Right lobe of liver (tissue), 6 donors: Measurements from ENCODE around the gene SLC24A3. TPM values are rescaled to one million over a fixed set of nuclear protein-coding genes. Genes with fewer than 3 reads are reported as not detected.

Experiments
- ATAC-seq, 4 donors: fragments of 200-7000 bp; cut with Tn5 transposase; one replicate each; pipeline ENCODE4 v1.9.1; 2020; ENCODE audit warnings: mild to moderate bottlenecking in 4 of 4, moderate library complexity in 4 of 4
- DNase-seq, 3 donors: peaks; one replicate each; pipeline ENCODE4 v3.0.0-alpha.2; 2020
- H3K27ac ChIP-seq, 3 donors: fragments of 200-600 bp; one replicate each; pipeline ENCODE4 v1.8.0; 2022
- H3K27me3 ChIP-seq, 2 donors: fragments of 200-600 bp; one replicate each; pipeline ENCODE4 v1.8.0; 2022
- H3K36me3 ChIP-seq, 4 donors: fragments of 200-600 bp; sonication (generic) in 1 of 4; one replicate each; pipeline versions ENCODE4 v1.5.1 to v1.8.0; 2017 to 2022; ENCODE audit warnings: control low read depth in 1 of 4
- H3K4me1 ChIP-seq, 4 donors: fragments of 200-600 bp; sonication (generic) in 1 of 4; one replicate each; pipeline versions ENCODE4 v1.5.1 to v1.8.0; 2017 to 2022; ENCODE audit warnings: control low read depth in 1 of 4
- H3K4me3 ChIP-seq, 3 donors: fragments of 200-600 bp; one replicate each; pipeline ENCODE4 v1.8.0; 2022
- H3K9me3 ChIP-seq, 4 donors: fragments of 200-600 bp; sonication (generic) in 1 of 4; one replicate each; pipeline versions ENCODE4 v1.5.1 to v1.8.0; 2017 to 2022; ENCODE audit warnings: control low read depth in 1 of 4
- CTCF ChIP-seq, 4 donors: fragments of 200-600 bp in 3 of 4; fragments of 450-650 bp in 1 of 4; IDR thresholded peaks; one replicate each; pipeline versions ENCODE4 v1.5.1 to v1.8.0; 2016 to 2022; ENCODE audit warnings: antibody characterized with exemption in 4 of 4, mild to moderate bottlenecking in 2 of 4
- POLR2A ChIP-seq: fragments of 450-650 bp; IDR thresholded peaks from one replicate; pipeline ENCODE4 v1.6.1; 2017; ENCODE audit warnings: antibody characterized with exemption, mild to moderate bottlenecking
- WGBS: methylation state at CpG from one replicate; pipeline ENCODE4 v1.1.6; 2018; ENCODE audit warnings: low coverage, low lambda C conversion rate; ENCODE audit not compliant: insufficient coverage; ENCODE audit errors: missing lambda C conversion rate; 5-methylcytosine and 5-hydroxymethylcytosine counted together
- intact Hi-C, 2 donors: fragments of 100-400 bp; cut with DNase I; formaldehyde crosslinking; loops; one replicate each; pipeline versions ENCODE4 v1.11.2 to v1.14.1; 2022
- total RNA-seq, 6 experiments: library from RNA; depleted of rRNA in 2 of 6; stranded (reverse); fragments of >200 nt in 2 of 6; fragmentation: NEBNext Ultra II Directional in 3 of 6; extraction: Animal tissue kit (Norgen Biotek cat#: 25700) in 3 of 6; gene quantifications; one replicate each; pipeline versions ENCODE4 v1.1.0 to v1.2.4, GENCODE V29; 2016 to 2023
- donor health status: DM: no; HTN: yes; CAD: no.
- donor health status: DM: no; HTN: no; CAD: no.
- donor health status: DM: no; HTN: no; CAD: no.
- donor health status: DM: no; HTN: yes; CAD: no.
- donor health status: DM: no; HTN: yes; CAD: no.

SLC24A3 gene
- total RNA-seq, 6 experiments from 2014 or later = 0.06 to 0.49 (median 0.27) TPM

- H3K9me3 ChIP-seq = no peaks in the 10 kb centered on the region
- DNase-seq = no peak
- H3K4me3 ChIP-seq = no peak overlapping the region
- H3K4me1 ChIP-seq = no peaks in the 10 kb centered on the region
- intact Hi-C loops = no loop called here
- H3K27me3 ChIP-seq = no peaks in the 10 kb centered on the region
- no peak overlapping the region for H3K27ac ChIP-seq
- peak in 1 of 4 donors; percentile 67 for ATAC-seq
- no peak for TF ChIP-seq CTCF (IDR thresholded peaks at IDR 0.05)
- TF ChIP-seq POLR2A = no peak
- WGBS = 61% methylated on average over 4 of the region's 4 CpGs
- H3K36me3 ChIP-seq = no peaks in the 10 kb centered on the region
These were observed 524.6 kb downstream of the SLC24A3 start for GRCh38 chr20:19737025-19737424.

- Histone ChIP-seq H3K27ac (no peak overlapping the region), H3K9me3 (no peaks in the 10 kb centered on the region), H3K27me3 (no peaks in the 10 kb centered on the region), H3K4me1 (no peaks in the 10 kb centered on the region), H3K36me3 (no peaks in the 10 kb centered on the region), H3K4me3 (no peak overlapping the region)
- TF ChIP-seq CTCF (IDR thresholded peaks at IDR 0.05) = no peak
- TF ChIP-seq POLR2A = no peak
- WGBS = 86% methylated on average over 2 of the region's 5 CpGs
- DNase-seq = no peak
- intact Hi-C loops = no loop called here
- no peak for ATAC-seq
These were observed 526.5 kb downstream of the SLC24A3 start for GRCh38 chr20:19738951-19739350.

GRCh38 chr20:19739351-19739750 lies 526.9 kb downstream of the SLC24A3 start:
- 94% methylated on average over 3 of the region's 10 CpGs for WGBS
- ATAC-seq (no peak), DNase-seq (no peak)
- no peak for TF ChIP-seq POLR2A
- no peak for TF ChIP-seq CTCF (IDR thresholded peaks at IDR 0.05)
- no peak overlapping the region for H3K27ac ChIP-seq
- H3K4me3 ChIP-seq = no peak overlapping the region
- intact Hi-C loops = no loop called here
- H3K36me3 ChIP-seq = no peaks in the 10 kb centered on the region
- no peaks in the 10 kb centered on the region for H3K9me3 ChIP-seq
- H3K4me1 ChIP-seq = no peaks in the 10 kb centered on the region
- no peaks in the 10 kb centered on the region for H3K27me3 ChIP-seq

- no peak for TF ChIP-seq POLR2A
- TF ChIP-seq CTCF (IDR thresholded peaks at IDR 0.05) = no peak
- no peak for ATAC-seq
- Histone ChIP-seq H3K27ac (no peak overlapping the region), H3K36me3 (no peaks in the 10 kb centered on the region), H3K4me3 (no peak overlapping the region), H3K9me3 (no peaks in the 10 kb centered on the region), H3K4me1 (no peaks in the 10 kb centered on the region), H3K27me3 (no peaks in the 10 kb centered on the region)
- intact Hi-C loops = no loop called here
- no peak for DNase-seq
- 58% methylated on average over 3 of the region's 3 CpGs for WGBS
These were observed 528.1 kb downstream of the SLC24A3 start for GRCh38 chr20:19740512-19740911.

GRCh38 chr20:19741924-19742323 lies 529.5 kb downstream of the SLC24A3 start:
- DNase-seq (no peak), ATAC-seq (no peak)
- Histone ChIP-seq H3K4me1 (no peaks in the 10 kb centered on the region), H3K27ac (no peak overlapping the region), H3K4me3 (no peak overlapping the region), H3K9me3 (no peaks in the 10 kb centered on the region), H3K27me3 (no peaks in the 10 kb centered on the region), H3K36me3 (no peaks in the 10 kb centered on the region)
- WGBS = 69% methylated on average over 2 of the region's 2 CpGs
- intact Hi-C loops = no loop called here
- TF ChIP-seq POLR2A (no peak), CTCF (IDR thresholded peaks at IDR 0.05) (no peak)
